GM18861 (cell line): ENCODE measurements around the gene REC8.
"Not testable (repeated sequence)": the region's sequence is repeated elsewhere in the genome, so short reads cannot be mapped to it uniquely, and the experiment has no call there.

Experiments used
- ATAC-seq: cut with Tn5 transposase; IDR thresholded peaks from one replicate; pipeline ENCODE4 v1.9.1; 2021; ENCODE audit not compliant: unreplicated experiment

The REC8 gene

GRCh38 chr14:24203249-24203886 is 31.5 kb downstream of the REC8 start:
- ATAC-seq: not testable (repeated sequence)

GRCh38 chr14:24204163-24205146 is 32.6 kb downstream of the REC8 start:
- ATAC-seq: no peak

GRCh38 chr14:24206260-24207103 is 34.6 kb downstream of the REC8 start:
- no peak for ATAC-seq

- ATAC-seq: no peak
These were observed 35.2 kb downstream of the REC8 start for GRCh38 chr14:24207104-24207551.

- ATAC-seq: no peak
These were observed 35.7 kb downstream of the REC8 start for GRCh38 chr14:24207625-24208024.

GRCh38 chr14:24211311-24211710 is 39.4 kb downstream of the REC8 start:
- no peak for ATAC-seq

GRCh38 chr14:24212924-24213865 is 41.3 kb downstream of the REC8 start, which contains the start of gene CHMP4A:
CHMP4A (minus strand) TSS chr14:24213488; CDS start chr14:24213439, 49 bp downstream.
- ATAC-seq: peak; percentile 68

GRCh38 chr14:24213866-24214662 is 42.2 kb downstream of the REC8 start:
- no peak for ATAC-seq

- peak; percentile 61 for ATAC-seq
These were observed 43.8 kb downstream of the REC8 start, which contains the start of gene MDP1 for GRCh38 chr14:24215495-24216344. MDP1 (minus strand) TSS chr14:24216066; CDS start chr14:24215955, 111 bp downstream.

- ATAC-seq: no peak
These were observed 44.4 kb downstream of the REC8 start for GRCh38 chr14:24216345-24216699.

- not testable (repeated sequence) for ATAC-seq
These were observed 45.0 kb downstream of the REC8 start for GRCh38 chr14:24216876-24217275.

- no peak for ATAC-seq
These were observed 47.2 kb downstream of the REC8 start for GRCh38 chr14:24219080-24219479.

- ATAC-seq: no peak
These were observed 47.6 kb downstream of the REC8 start for GRCh38 chr14:24219521-24219920.

- ATAC-seq: not testable (repeated sequence)
These were observed 51.1 kb downstream of the REC8 start for GRCh38 chr14:24222987-24223386.

- ATAC-seq: no peak
These were observed 52.8 kb downstream of the REC8 start for GRCh38 chr14:24224618-24225071.

- no peak for ATAC-seq
These were observed 54.6 kb downstream of the REC8 start for GRCh38 chr14:24226473-24226872.

- no peak for ATAC-seq
These were observed 57.0 kb downstream of the REC8 start for GRCh38 chr14:24228902-24229301.
